ENCODE data around the gene ICAM5.
"Not testable (repeated sequence)": the region's sequence is repeated elsewhere in the genome, so short reads cannot be mapped to it uniquely, and the experiment has no call there.

The ICAM5 gene, protein sequence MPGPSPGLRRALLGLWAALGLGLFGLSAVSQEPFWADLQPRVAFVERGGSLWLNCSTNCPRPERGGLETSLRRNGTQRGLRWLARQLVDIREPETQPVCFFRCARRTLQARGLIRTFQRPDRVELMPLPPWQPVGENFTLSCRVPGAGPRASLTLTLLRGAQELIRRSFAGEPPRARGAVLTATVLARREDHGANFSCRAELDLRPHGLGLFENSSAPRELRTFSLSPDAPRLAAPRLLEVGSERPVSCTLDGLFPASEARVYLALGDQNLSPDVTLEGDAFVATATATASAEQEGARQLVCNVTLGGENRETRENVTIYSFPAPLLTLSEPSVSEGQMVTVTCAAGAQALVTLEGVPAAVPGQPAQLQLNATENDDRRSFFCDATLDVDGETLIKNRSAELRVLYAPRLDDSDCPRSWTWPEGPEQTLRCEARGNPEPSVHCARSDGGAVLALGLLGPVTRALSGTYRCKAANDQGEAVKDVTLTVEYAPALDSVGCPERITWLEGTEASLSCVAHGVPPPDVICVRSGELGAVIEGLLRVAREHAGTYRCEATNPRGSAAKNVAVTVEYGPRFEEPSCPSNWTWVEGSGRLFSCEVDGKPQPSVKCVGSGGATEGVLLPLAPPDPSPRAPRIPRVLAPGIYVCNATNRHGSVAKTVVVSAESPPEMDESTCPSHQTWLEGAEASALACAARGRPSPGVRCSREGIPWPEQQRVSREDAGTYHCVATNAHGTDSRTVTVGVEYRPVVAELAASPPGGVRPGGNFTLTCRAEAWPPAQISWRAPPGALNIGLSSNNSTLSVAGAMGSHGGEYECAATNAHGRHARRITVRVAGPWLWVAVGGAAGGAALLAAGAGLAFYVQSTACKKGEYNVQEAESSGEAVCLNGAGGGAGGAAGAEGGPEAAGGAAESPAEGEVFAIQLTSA

DNA sequence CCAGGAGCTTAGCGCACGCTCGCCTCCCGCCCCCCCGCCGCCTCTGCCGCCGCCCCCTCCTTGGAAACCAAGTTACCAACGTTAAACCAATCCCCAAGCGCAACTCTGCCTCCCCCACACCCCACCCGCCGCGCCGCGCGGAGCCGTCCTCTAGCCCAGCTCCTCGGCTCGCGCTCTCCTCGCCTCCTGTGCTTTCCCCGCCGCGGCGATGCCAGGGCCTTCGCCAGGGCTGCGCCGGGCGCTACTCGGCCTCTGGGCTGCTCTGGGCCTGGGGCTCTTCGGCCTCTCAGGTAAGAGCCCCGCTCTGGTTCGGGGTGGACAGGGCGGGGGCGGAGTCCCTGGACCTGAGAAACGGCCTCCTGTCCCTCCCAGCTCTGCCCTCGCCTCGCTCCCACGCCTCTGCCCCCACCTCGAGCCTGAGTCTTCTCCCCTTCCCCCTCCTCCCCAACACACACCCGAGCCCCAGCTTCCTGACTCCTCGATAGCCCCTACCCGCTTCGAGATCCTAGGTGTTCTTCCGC is at the start of gene ICAM5:
Gene ICAM5, plus strand, starts transcription at position 117 of the 521 bp plus-strand sequence. Its CDS starts 92 bp downstream, at position 209.
- peak; percentile 67 for DNase-seq

DNA sequence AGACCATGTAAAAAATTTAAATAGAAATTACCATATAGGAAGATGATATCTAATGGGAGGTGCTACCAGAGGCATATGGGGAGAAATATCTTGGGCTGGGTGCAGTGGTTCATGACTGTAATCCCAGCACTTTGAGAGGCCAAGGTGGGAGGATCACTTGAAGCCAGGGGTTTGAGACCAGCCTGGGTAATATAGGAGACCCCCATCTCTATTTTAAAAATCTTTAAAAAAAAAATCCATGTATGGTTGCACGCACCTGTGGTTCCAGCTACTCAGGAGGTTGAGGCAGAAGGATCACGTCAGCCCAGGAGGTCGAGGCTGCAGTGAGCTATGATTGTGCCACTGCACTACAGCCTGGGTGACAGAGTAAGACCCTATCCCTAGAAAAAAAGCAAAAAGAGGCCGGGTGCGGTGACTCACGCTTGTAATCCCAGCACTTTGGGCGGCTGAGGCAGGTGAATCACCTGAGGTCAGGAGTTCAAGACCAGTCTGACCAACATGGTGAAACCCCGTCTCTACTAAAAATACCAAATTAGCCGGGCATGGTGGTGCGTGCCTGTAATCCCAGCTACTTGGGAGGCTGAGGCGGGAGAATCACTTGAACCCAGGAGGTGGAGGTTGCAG is 47.8 kb upstream of the ICAM5 start:
- DNase-seq = not testable (repeated sequence)

DNA sequence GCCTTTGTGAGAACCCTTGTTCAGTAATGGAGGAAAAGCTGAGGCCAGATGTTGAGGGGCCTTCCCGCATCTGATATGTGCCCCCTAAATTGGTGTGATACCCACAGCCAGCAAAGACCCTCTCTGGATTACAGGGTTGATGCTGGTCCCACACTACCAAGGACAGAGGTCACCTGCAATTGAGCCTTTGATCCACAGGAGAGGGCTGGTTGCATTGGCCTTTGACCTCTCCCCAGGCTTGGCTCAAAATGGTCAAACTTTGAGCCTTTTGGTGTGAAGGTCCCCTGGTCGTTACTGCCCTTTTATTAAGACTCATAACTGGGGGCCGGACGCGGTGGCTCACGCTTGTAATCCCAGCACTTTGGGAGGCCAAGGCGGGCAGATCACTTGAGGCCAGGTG is 46.1 kb upstream of the ICAM5 start:
- DNase-seq = no peak

DNA sequence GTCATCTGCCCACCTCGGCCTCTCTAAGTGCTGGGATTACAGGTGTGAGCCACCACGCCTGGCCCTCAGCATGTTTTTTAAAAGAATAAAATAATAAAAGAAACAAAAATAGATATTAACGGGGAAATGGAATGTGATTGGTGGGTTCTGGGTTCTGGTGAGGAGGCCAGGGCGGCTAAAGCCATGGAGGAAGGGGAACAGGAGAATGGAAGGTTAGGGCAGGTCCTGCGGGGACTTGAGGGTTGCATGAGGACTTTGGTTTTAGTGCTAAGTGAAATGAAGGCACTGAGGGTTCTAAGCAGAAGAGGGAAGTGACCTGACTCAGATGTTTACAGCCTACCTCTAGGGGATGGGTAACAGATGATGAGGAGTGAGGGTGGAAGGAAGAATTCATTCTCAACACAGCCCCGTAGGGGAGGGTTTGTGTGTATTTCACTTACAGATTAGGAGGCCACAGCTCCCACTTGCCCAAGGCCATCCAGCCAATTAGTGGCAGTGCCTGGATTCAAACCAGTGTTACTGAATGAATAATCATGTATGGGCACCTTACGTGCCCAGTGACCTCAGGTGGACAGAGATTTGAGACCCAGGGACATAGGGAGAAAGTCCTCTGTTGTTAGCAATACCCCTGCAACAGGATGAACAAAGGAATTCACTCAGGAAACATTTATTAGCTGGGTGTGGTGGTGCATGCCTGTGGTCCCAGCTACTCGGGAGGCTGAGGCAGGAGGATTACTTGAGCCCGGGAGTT is 44.4 kb upstream of the ICAM5 start:
- no peak for DNase-seq

DNA sequence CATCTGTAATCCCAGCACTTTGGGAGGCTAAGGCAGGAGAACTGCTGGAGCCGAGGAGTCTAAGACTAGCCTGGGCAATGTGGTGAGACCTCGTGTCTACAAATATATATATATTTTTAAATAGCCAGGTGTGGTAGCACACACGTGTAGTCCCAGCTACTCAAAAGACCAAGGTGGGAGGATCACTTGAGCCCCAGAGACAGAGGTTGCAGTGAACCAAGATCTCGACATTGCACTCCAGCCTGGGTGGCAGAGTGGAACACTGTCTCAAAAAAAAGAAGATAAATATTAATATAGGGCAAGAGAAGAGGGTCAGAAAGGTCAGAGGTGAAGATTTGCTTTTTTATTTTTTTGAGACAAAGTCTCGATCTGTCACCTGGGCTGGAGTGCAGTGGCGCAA is 43.2 kb upstream of the ICAM5 start:
- DNase-seq = no peak

DNA sequence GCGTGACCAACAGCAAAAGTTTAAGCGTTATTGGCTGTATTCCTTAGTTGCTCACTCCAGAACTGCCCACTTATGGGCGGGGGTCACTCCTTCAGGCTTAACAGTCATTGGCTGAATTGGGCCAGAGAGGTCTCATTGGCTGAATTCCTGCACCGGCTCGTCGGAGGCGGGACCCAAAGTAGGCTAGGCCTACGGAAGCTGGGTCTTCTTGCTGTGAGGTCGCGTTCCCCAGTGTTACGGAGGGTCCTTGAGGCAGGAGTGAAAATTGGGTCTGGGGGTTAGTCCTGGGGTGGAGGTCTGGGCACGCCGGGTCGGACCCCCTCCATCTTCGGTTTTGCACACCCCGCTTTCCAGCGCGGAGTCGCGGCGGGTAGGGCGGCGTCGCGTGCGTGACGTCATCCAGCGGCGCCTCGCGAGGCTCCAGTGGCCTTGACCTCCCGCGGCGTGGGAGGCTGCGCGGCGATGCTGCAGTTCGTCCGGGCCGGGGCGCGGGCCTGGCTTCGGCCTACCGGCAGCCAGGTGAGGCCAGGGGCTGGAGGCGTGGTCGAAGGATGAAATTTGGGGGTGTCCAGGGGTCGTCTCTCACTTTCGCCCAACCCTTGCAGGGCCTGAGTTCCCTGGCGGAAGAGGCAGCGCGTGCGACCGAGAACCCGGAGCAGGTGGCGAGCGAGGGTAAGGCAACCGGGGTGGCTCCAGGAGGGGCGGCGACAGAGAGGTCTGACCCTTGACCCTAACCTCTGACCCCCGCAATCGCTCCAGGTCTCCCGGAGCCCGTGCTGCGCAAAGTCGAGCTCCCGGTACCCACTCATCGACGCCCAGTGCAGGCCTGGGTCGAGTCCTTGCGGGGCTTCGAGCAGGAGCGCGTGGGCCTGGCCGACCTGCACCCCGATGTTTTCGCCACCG is 37.7 kb upstream of the ICAM5 start, which contains the start of gene MRPL4:
Gene MRPL4, plus strand, starts transcription at position 423 of the 903 bp plus-strand sequence. Its CDS starts 40 bp downstream, at position 463.
- peak; percentile 99 for DNase-seq

DNA sequence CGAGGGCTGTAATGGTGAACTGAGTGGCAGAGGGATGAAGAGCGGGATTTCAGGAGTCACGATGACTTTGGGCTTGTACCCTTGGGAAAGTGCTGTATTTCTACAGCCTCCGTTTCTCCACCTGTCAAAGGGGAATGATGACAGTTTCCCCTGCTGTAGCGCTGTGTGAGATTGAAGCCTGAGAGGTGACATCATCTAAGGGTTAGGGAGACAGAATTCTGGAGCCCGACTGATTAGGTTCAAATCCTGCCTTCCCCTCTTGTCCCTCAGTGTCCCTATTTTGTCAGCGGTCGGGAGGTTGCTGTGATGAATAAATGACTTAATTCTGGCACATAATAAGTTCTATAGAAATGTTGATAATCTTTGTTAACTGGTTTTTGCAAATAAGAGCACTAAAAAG is 37.0 kb upstream of the ICAM5 start:
- no peak for DNase-seq

DNA sequence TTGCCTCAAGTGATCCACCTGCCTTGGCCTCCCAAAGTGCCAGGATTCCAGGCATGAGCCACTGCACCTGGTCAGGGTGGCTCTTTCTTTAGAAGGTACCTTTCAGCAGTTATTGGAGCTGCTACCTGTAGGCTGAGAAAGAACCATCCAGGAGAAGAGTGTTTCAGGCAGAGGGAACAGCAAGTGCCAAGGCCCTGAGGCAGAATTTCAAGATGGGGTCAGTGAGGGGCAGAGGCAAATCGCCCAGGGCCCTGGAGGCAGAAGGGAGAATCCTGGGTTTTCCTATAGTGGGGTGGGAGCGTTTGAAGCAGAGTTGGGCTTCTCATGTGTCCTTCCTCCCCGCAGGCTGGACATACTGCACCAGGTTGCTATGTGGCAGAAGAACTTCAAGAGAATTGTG is 35.5 kb upstream of the ICAM5 start:
- DNase-seq = no peak

DNA sequence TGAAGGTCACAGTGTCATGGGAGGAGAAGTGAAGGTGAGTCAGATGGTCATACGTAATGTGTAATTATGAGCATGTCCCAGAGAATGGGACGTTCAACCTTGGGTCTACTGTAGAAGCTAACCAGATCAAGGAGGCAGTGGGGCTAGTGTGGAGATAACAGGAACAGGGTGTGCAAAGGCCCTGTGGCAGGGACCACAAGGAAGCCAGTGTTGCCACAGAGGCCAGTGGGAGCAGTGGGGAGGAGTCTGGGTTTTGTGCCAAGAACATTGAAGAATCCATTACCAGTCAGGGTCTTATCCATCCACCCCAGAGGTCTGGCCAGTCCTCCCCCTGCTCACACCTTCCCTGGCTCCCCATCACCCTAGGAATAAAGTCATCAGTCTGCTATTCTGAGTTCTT is 34.4 kb upstream of the ICAM5 start:
- DNase-seq = no peak

DNA sequence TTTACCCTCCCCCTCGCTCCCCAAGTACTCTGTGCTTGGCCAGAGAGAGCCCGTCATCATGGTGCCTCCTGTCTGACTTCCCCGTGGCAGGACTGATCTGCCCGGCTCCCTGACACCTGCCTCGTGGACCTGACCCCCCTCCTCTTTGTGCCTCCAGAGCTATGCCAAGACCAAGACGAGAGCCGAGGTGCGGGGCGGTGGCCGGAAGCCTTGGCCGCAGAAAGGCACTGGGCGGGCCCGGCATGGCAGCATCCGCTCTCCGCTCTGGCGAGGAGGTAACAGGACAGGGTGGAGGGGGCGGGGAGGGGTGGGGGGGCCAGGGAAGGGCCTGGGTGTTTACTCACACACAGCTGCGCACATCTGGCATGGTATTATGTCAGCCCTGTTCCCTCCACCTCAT is 33.2 kb upstream of the ICAM5 start:
- no peak for DNase-seq

DNA sequence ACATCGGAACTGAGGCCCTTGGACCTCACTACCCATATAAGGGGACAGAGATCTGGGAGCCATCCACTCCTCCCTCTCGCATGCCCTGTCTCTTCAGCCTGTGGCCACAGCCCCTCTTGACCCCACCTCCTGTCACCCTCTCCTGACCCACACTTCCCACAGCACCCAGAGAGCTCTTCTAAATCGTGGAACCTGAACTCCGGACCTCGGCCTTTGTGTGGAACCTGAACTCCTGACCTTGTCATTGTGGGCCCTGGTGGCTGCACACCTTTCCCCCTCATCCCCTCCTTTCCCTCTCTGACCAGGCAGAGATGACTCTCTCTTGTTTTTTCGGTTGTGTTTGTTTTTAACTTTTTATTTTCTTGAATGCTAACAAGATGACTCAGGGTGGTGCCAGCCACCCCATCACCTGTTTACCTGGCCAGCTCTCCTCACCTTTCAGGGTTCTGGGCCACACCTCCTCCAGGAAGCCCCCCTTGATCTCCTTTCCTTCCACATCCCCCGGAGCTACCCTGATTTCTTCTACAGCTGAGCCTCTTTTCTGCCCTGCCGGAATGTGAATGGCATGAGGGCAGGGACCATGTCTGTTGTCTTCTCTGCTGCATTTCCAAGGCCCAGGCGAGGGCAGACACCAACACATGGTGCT is 32.7 kb upstream of the ICAM5 start:
- no peak for DNase-seq

DNA sequence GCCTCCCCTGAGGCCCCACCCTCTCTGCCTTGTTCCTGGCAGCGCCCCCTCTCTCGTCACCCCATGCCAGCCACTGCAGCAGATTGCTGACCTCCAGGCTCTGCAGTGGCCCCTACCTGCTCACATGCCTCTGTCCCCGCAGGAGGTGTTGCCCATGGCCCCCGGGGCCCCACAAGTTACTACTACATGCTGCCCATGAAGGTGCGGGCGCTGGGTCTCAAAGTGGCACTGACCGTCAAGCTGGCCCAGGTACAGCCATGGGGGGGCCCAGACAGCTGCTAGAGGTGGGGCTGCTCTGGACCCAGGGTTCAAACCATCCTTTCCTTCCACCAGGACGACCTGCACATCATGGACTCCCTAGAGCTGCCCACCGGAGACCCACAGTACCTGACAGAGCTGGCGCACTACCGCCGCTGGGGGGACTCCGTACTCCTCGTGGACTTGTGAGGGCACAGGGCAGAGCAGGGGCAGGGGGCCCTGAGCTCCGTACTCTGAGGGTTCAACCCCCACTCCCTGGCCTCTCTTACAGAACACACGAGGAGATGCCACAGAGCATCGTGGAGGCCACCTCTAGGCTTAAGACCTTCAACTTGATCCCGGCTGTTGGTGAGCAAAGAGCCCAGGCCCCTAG is 31.6 kb upstream of the ICAM5 start:
- DNase-seq = no peak

DNA sequence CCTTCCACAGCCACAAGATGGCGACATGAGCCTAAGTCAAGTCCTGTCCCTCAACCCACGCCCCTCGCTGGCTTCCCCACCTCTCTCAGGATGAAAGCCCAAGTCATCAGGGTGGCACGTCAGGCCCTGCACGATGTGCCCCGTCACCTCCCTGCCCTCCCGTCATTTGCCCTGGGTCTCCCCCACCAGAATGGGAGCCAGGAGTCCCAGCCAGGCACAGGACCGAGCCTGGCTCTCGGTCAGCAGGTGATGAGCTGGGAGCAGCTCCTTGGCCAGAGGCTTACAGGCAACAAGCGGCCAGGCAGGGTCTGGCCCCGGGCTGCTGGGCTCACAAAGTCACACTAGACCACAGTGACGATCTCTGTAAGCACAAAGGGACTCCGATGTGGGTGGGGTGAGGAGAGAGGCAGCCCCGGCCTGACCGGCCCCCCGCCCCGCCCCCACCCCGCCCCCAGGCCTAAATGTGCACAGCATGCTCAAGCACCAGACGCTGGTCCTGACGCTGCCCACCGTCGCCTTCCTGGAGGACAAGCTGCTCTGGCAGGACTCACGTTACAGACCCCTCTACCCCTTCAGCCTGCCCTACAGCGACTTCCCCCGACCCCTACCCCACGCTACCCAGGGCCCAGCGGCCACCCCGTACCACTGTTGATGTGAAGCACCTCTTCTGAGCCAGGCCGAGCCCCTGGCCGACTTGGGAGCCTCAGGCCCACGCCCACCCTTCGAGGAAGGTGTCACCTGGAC is 30.4 kb upstream of the ICAM5 start:
- DNase-seq = peak; percentile 92

DNA sequence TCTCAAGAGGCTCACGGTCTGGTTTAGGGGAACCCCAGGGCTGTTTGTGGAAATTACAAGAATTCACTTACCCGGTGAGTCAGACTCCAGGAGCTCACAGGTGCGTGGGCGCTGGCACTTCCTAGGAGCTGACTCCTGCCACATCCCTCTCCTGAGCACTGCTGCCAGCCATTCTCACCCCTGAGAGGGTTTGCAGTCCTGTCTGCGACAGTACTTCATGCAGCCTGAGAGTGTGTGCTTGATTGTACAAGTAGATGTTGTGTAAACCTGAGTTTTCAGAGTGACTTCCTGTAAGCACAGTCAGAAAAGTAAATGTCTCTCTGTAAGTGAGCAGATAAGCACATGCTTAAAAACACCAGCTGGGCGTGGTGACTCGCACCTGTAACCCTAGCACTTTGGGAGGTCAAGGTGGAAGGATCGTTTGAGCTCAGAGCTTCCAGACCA is 29.6 kb upstream of the ICAM5 start:
- DNase-seq = no peak

DNA sequence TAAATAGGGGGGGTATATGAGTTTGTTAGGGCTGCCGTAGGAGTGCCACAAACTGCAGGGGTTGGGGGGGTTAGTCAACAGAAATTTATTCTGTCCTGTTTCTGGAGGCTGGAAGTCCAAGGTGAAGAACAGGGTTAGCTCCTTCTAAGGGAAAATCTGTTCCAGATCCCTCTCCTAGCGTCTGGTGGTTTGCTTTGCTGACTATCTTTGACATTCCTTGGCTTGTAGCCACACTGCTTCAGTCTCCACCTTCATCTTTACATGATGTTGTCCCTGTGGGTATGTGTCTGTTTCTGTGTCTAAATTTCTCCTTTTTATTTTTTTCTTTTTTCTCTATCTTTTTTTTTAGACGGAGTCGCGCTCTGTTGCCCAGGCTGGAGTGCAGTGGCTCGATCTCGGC is 27.0 kb upstream of the ICAM5 start:
- no peak for DNase-seq

DNA sequence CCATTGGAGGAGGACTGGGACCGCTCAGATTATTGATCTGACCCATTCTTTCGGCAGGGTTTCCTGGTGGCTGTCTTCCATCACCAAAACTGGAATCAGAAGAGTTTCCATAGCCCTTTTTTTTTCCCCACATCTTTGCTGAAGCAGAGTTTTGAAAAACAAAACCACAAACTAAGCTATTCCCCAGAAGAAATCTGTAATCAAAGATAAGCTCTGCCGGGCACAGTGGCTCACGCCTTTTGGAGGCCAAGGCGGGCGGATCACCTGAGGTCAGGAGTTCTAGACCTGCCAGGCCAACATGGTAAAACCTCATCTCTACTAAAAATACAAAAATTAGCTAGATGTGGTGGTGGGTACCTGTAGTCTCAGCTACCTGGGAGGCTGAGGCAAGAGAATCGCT is 23.0 kb upstream of the ICAM5 start:
- no peak for DNase-seq

DNA sequence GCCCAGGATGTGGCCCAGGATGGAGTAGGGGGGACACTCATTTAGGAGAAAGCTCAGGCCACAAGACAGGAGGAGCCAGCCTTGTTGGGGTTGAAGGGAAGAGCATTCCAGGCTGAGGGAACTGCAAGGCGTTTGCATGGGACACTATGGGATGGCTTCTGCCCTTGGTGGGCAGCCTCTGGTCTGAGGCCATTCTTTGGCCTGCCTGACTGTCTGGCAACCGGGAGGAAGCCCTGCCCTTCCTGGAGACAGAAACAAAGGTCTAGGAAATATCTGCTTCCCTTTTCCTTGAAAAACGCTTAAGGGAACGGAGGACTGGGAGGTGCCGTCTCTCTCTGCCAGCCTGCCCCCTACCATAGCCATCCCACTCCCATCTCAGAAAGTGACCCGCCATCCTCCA is 21.7 kb upstream of the ICAM5 start:
- no peak for DNase-seq

DNA sequence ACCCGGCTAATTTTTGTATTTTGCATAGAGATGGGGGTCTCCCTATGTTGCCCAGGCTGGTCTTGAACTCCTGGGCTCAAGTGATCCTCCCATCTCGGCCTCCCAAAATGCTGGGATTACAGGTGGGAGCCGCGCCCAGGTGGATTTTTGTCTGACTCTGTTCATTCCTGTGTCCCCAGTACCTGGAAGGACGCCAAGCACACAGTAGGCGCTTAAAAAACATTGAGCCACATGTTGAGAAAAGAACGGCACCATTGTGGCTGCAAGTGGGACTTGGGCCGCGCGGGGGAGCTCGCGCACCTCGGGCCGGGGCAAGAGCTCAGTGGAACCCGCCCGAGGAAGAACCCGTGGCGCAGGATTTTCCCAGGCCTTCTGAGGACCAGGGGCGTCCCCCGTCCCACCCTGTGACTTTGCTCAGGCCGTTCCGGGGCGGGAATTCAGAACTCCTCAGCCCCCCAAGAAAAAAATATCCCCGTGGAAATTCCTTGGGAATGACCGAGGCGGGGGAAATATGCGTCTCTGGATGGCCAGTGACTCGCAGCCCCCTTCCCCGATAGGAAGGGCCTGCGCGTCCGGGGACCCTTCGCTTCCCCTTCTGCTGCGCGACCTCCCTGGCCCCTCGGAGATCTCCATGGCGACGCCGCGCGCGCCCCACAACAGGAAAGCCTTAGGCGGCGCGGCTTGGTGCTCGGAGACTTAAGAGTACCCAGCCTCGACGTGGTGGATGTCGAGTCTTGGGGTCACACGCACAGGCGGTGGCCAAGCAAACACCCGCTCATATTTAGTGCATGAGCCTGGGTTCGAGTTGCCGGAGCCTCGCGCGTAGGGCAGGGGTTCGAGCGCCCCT is 20.2 kb upstream of the ICAM5 start:
- DNase-seq = peak; percentile 69

Data from NCI-H146 (cell line).